HepG2 (cell line): ENCODE measurements around the gene PLD1. TPM values are rescaled to one million over a fixed set of nuclear protein-coding genes. Genes with fewer than 3 reads are reported as not detected.

Experiments
- ATAC-seq: fragments of 200-7000 bp; cut with Tn5 transposase; 3 replicates; pipeline ENCODE4 v1.9.1; 2020; ENCODE audit warnings: mild to moderate bottlenecking, moderate library complexity
- BruUV-seq: library from RNA; stranded (reverse); fragments of 400-500 nt; replicated peaks from 2 replicates; lab custom pipeline; 2021; lab: Mats Ljungman, UMichigan
- CTCF ChIA-PET: fragments of 300-600 bp; formaldehyde crosslinking; extraction: SDS; loops from one replicate; lab custom pipeline; 2021; ENCODE audit warnings: low total read pairs, inconsistent platforms, low intra/inter-chr PET ratio; lab: Yijun Ruan, JAX
- POLR2A ChIA-PET: fragments of 350-600 bp; sonication (Branson Sonifier 250); formaldehyde crosslinking; loops from one replicate; lab custom pipeline; 2020; ENCODE audit warnings: antibody characterized with exemption, inconsistent platforms; lab: Yijun Ruan, JAX
- DNase-seq: peaks from one replicate; pipeline ENCODE4 v3.0.0-alpha.2; 2015; ENCODE audit warnings: low spot score
- FAIRE-seq: peaks from 3 replicates; lab custom pipeline; 2011; peaks lifted over from hg19 to GRCh38; lab: Jason Lieb, UNC
- H2AFZ ChIP-seq: one replicate; pipeline ENCODE4 v1.6.1; 2011; ENCODE audit warnings: low read length, inconsistent platforms
- H3K27ac ChIP-seq: fragments of 300-600 bp; 3 replicates; pipeline ENCODE4 v1.8.0; 2011; ENCODE audit warnings: mixed run types, mild to moderate bottlenecking, mixed read lengths, low read length, inconsistent platforms; ENCODE audit not compliant: insufficient read depth; ENCODE audit errors: extremely low read length
- H3K27me3 ChIP-seq, 2 experiments: fragments of 200-600 bp in 1 of 2; 2 replicates in 1 of 2; 3 replicates in 1 of 2; pipeline versions ENCODE4 v1.6.0 to v1.8.0; 2011; ENCODE audit warnings: low read length in 2 of 2, mild to moderate bottlenecking in 2 of 2, moderate library complexity in 2 of 2, inconsistent platforms in 1 of 2; ENCODE audit not compliant: insufficient read depth in 2 of 2, control insufficient read depth in 1 of 2
- H3K36me3 ChIP-seq, 2 experiments: fragments of 200-600 bp in 1 of 2; replicated peaks in 1 of 2; 2 replicates in 1 of 2; 3 replicates in 1 of 2; pipeline versions ENCODE4 v1.5.1 to v1.8.0; 2011; ENCODE audit warnings: low read length in 2 of 2, inconsistent platforms in 1 of 2; ENCODE audit not compliant: insufficient read depth in 2 of 2, control insufficient read depth in 1 of 2
- H3K4me1 ChIP-seq: 2 replicates; pipeline ENCODE4 v1.5.1; 2012; ENCODE audit warnings: low read length, inconsistent platforms; ENCODE audit not compliant: insufficient read depth
- H3K4me2 ChIP-seq: 2 replicates; pipeline ENCODE4 v1.6.0; 2011; ENCODE audit warnings: low read depth, low read length, inconsistent platforms
- H3K4me3 ChIP-seq, 3 experiments: fragments of 200-600 bp in 1 of 3; sonication (generic), shearing (Covaris generic) in 1 of 3; replicated peaks in 1 of 3; 2 replicates each; pipeline ENCODE4 v1.5.1; 2011 to 2016; ENCODE audit warnings: low read length in 3 of 3, inconsistent platforms in 2 of 3, low read depth in 2 of 3, mild to moderate bottlenecking in 2 of 3, control low read depth in 1 of 3, mixed read lengths in 1 of 3; ENCODE audit not compliant: insufficient read depth in 1 of 3
- H3K79me2 ChIP-seq: one replicate; pipeline ENCODE4 v1.6.1; 2011; ENCODE audit warnings: low read length, inconsistent platforms; ENCODE audit not compliant: insufficient read depth
- H3K9ac ChIP-seq: 2 replicates; pipeline ENCODE4 v1.6.0; 2011; ENCODE audit warnings: mild to moderate bottlenecking, low read depth, low read length, inconsistent platforms; ENCODE audit not compliant: insufficient read depth
- H3K9me3 ChIP-seq: 2 replicates; pipeline ENCODE4 v1.5.1; 2012; ENCODE audit warnings: mild to moderate bottlenecking, low read length
- H4K20me1 ChIP-seq: 2 replicates; pipeline ENCODE4 v1.6.0; 2011; ENCODE audit warnings: inconsistent platforms, mild to moderate bottlenecking, low read length, moderate library complexity; ENCODE audit not compliant: insufficient read depth
- BRD4 ChIP-seq: sonication (generic); formaldehyde crosslinking; IDR thresholded peaks from 2 replicates; pipeline ENCODE4 v1.4.0; 2020; ENCODE audit warnings: missing genetic modification reagents
- CERS6 ChIP-seq: sonication (generic); formaldehyde crosslinking; IDR thresholded peaks from 2 replicates; pipeline ENCODE4 v1.5.0; 2020; ENCODE audit warnings: missing genetic modification reagents
- FUBP1 ChIP-seq: sonication (generic); formaldehyde crosslinking; IDR thresholded peaks from 2 replicates; pipeline ENCODE4 v1.5.1; 2020; ENCODE audit warnings: missing genetic modification reagents, mild to moderate bottlenecking, borderline replicate concordance
- NFKB2 ChIP-seq: sonication (generic); formaldehyde crosslinking; IDR thresholded peaks from 2 replicates; pipeline ENCODE4 v1.4.0; 2020; ENCODE audit warnings: missing genetic modification reagents, borderline replicate concordance
- POLR2G ChIP-seq: fragments of 200-400 bp; formaldehyde crosslinking; IDR thresholded peaks from 2 replicates; pipeline ENCODE4 v1.6.1; 2018; ENCODE audit warnings: mild to moderate bottlenecking, low read depth, low read length, moderate library complexity
- REPIN1 ChIP-seq: sonication (generic); formaldehyde crosslinking; IDR thresholded peaks from 2 replicates; pipeline ENCODE4 v1.8.0; 2022; ENCODE audit warnings: missing genetic modification reagents, low read depth, mild to moderate bottlenecking, borderline replicate concordance
- SOX13 ChIP-seq, 3 experiments: fragments of 450-650 bp in 1 of 3; sonication (generic) in 1 of 3; formaldehyde crosslinking in 1 of 3; IDR thresholded peaks in 2 of 3; conservative IDR thresholded peaks in 1 of 3; 2 replicates each; pipeline versions ENCODE4 v1.5.0 to v1.6.1; 2016 to 2020; ENCODE audit warnings: antibody characterized with exemption in 1 of 3, mild to moderate bottlenecking in 1 of 3, missing compliant biosample characterization in 1 of 3, missing genetic modification reagents in 1 of 3, moderate library complexity in 1 of 3
- TEAD2 ChIP-seq: sonication (generic); formaldehyde crosslinking; IDR thresholded peaks from 2 replicates; pipeline ENCODE4 v1.9.0; 2021; ENCODE audit warnings: missing genetic modification reagents
- ZBTB21 ChIP-seq: sonication (generic); formaldehyde crosslinking; IDR thresholded peaks from 2 replicates; pipeline ENCODE4 v1.4.0; 2020; ENCODE audit warnings: missing genetic modification reagents
- ZHX1 ChIP-seq: sonication (generic); formaldehyde crosslinking; IDR thresholded peaks from 2 replicates; pipeline ENCODE4 v1.8.1; 2022; ENCODE audit warnings: low read depth, mild to moderate bottlenecking, missing genetic modification reagents
- ZNF556 ChIP-seq: sonication (generic); formaldehyde crosslinking; IDR thresholded peaks from 2 replicates; pipeline ENCODE4 v1.4.0; 2020; ENCODE audit warnings: mild to moderate bottlenecking, missing genetic modification reagents, borderline replicate concordance
- ZNF615 ChIP-seq: sonication (generic); formaldehyde crosslinking; IDR thresholded peaks from 2 replicates; pipeline ENCODE4 v1.5.0; 2020; ENCODE audit warnings: mild to moderate bottlenecking, missing genetic modification reagents, borderline replicate concordance
- ZSCAN9 ChIP-seq: IDR thresholded peaks from 2 replicates; pipeline ENCODE4 v1.6.1; 2016; ENCODE audit warnings: borderline replicate concordance
- ZXDC ChIP-seq: sonication (generic); formaldehyde crosslinking; IDR thresholded peaks from 2 replicates; pipeline ENCODE4 v1.5.0; 2020; ENCODE audit warnings: mild to moderate bottlenecking, missing genetic modification reagents
- WGBS: methylation state at CpG from one replicate; pipeline ENCODE4 v1.1.6; 2017; ENCODE audit warnings: low lambda C conversion rate; 5-methylcytosine and 5-hydroxymethylcytosine counted together
- in situ Hi-C: cut with HindIII; loops from 2 replicates; pipeline ENCODE4 v1.10.0; 2017; ENCODE audit warnings: low pct_unique_long_range_greater_than_20kb; ENCODE audit not compliant: extremely low pct_ligation_motif_present
- intact Hi-C: fragments of 100-400 bp; cut with micrococcal nuclease; formaldehyde crosslinking; loops from one replicate; pipeline ENCODE4 v1.10.0; 2022; ENCODE audit not compliant: unreplicated experiment
- polyA plus RNA-seq, 8 experiments: library from polyadenylated mRNA; depleted of rRNA in 3 of 8; stranded (reverse) in 7 of 8; unstranded in 1 of 8; fragments of >200 nt; fragmentation: Illumina TruSeq in 4 of 8; extraction: Trizol in 4 of 8; gene quantifications; 2 replicates each; pipeline versions ENCODE4 v1.2.1 to v1.2.3, GENCODE V29; 2011 to 2016; ENCODE audit warnings: low read depth in 4 of 8, missing spikeins in 1 of 8, mixed read lengths in 1 of 8; ENCODE audit not compliant: insufficient read depth in 1 of 8
- total RNA-seq, 5 experiments: library from RNA; depleted of rRNA; stranded (reverse); fragments of >200 nt; fragmentation: Illumina TruSeq; extraction: Trizol; gene quantifications; 2 replicates each; pipeline ENCODE4 v1.2.3, GENCODE V29; 2016; ENCODE audit warnings: low read depth in 1 of 5

Gene PLD1
- total and polyA plus RNA-seq, 2 of the 13 experiments (the other 11 are each of a cell fraction or from before 2014, with no cell fraction given): 27.1 to 59.4 TPM

GRCh38 chr3:171829841-171830517 is 19.7 kb upstream of the PLD1 start:
- no peaks in the 10 kb centered on the region for H3K27me3 ChIP-seq
- H3K79me2 ChIP-seq: no peaks in the 10 kb centered on the region
- no TSS peak for BruUV-seq
- no peaks in the 10 kb centered on the region for H3K9me3 ChIP-seq
- peak overlapping the region; percentile 31 for H3K27ac ChIP-seq
- ATAC-seq (peak; percentile 99), DNase-seq (peak; percentile 81), FAIRE-seq (peak; percentile 73)
- H3K36me3 ChIP-seq: no peaks in the 10 kb centered on the region
- peak overlapping the region in 1 of 3 experiments; percentile 22; a peak in 1 of 6 replicates for H3K4me3 ChIP-seq
- ChIA-PET POLR2A (interaction anchor here (1.0 to 5.6 kb wide), 10 partner anchors 8 to 213 kb away, joined by 3 to 37 read pairs (median 5); partner anchors contain the start of genes PLD1 and TMEM212), CTCF (no interaction called here)
- peaks cover 79% of the 10 kb centered on the region for H3K4me1 ChIP-seq
- no peak overlapping the region for H3K9ac ChIP-seq
- H2AFZ ChIP-seq: no peak overlapping the region
- in situ Hi-C loops (no loop called here), intact Hi-C loops (loop anchor here (5.0 to 10.0 kb wide), 3 partner anchors 58 to 645 kb away; no protein-coding TSS in a partner anchor)
- 15% methylated on average over 6 of the region's 6 CpGs for WGBS
- peak overlapping the region; percentile 52 for H3K4me2 ChIP-seq
- no peaks in the 10 kb centered on the region for H4K20me1 ChIP-seq
- TF ChIP-seq TEAD2 (CRISPR knock-in tag): no peak
- no peak for TF ChIP-seq ZXDC (CRISPR knock-in tag)
- no peak for TF ChIP-seq FUBP1 (CRISPR knock-in tag)
- TF ChIP-seq ZNF556 (CRISPR knock-in tag): no peak; the same call in 1 of the 2 replicates
- no peak; the same call in 1 of the 2 replicates for TF ChIP-seq NFKB2
- TF ChIP-seq REPIN1: peak; percentile 75; the same call in 1 of the 2 replicates
- TF ChIP-seq SOX13 (IDR thresholded peaks at IDR 0.05): no peak
- TF ChIP-seq SOX13 (CRISPR knock-in tag; conservative IDR thresholded peaks at IDR 0.05 in 1 of 2, IDR thresholded peaks at IDR 0.05 in 1 of 2): peak in 1 of 2 experiments; percentile 83; a peak in 2 of 4 replicates
- TF ChIP-seq POLR2G: no peak
- TF ChIP-seq ZSCAN9: no peak; the same call in 1 of the 2 replicates
- TF ChIP-seq ZBTB21: no peak
- no peak for TF ChIP-seq BRD4
- 0 out of 2 replicates have a peak, but pooled peaks have one; percentile 25 for TF ChIP-seq ZHX1 (CRISPR knock-in tag)
- TF ChIP-seq ZNF615: no peak
- no peak for TF ChIP-seq CERS6 (CRISPR knock-in tag)
